Type B pancreatic cell (in vitro differentiated cells): ENCODE measurements around the gene RNF2. TPM values are rescaled to one million over a fixed set of nuclear protein-coding genes. Genes with fewer than 3 reads are reported as not detected.
"Not testable (repeated sequence)": the region's sequence is repeated elsewhere in the genome, so short reads cannot be mapped to it uniquely, and the experiment has no call there.

ENCODE experiments used
- DNase-seq: peaks from one replicate; pipeline ENCODE4 v3.0.0; 2021; ENCODE audit warnings: mixed read lengths; ENCODE audit not compliant: unreplicated experiment; ENCODE audit errors: extremely low spot score
- H3K27ac Mint-ChIP-seq: 2 replicates; pipeline ENCODE4 v1.8.0; 2021; ENCODE audit warnings: mild to moderate bottlenecking, mixed read lengths
- H3K27me3 Mint-ChIP-seq: 2 replicates; pipeline ENCODE4 v1.8.0; 2021; ENCODE audit warnings: mixed read lengths
- H3K36me3 Mint-ChIP-seq: 2 replicates; pipeline ENCODE4 v1.8.0; 2021; ENCODE audit warnings: mixed read lengths
- H3K4me1 Mint-ChIP-seq: one replicate; pipeline ENCODE4 v1.8.0; 2021; ENCODE audit warnings: mixed read lengths; ENCODE audit not compliant: unreplicated experiment
- H3K4me3 Mint-ChIP-seq: 2 replicates; pipeline ENCODE4 v1.8.0; 2021; ENCODE audit warnings: mild to moderate bottlenecking, mixed read lengths
- H3K9me3 Mint-ChIP-seq: 2 replicates; pipeline ENCODE4 v1.8.0; 2021; ENCODE audit warnings: mixed read lengths
- total RNA-seq: library from RNA; stranded (reverse); gene quantifications from 2 replicates; pipeline ENCODE4 v1.2.1, GENCODE V29; 2021; ENCODE audit warnings: low replicate concordance
- TF ChIP-seq, protein P1 (sequence below): fragments of 200-600 bp; sonication (generic); conservative IDR thresholded peaks from 2 replicates; pipeline ENCODE4 v1.5.0; 2021; ENCODE audit warnings: antibody characterized with exemption, mild to moderate bottlenecking

RNF2 gene
- total RNA-seq, 1 donor from 2014 or later: 31.0 TPM

DNA sequence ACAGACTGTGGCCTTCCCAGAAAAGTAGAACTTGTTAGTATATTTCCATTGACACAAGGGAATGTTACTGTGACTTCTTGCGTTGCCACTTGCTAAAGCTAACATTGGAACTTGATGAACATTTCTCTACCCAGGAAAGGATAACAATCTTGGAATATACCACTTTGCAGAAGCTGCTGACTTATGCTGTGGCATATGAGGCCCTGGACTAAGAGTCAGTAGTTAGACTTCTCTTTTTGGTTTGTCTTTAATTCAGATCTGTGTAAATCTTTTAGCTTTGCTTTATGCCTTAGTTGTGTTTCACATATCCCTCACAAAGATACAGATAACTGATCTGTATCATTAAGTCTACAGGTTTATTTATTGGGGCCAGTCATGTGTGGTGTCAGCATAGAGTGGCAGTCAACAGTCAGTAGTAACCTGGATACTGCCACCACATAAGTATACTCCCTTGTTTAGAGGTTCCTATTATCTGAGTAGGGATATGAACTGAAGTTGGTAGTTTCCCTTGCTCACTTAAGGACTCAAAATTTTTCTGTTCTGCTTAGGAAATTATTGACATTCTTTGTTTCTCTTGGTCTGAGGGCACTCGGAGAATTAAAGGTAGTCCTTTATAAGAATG lies 14.7 kb downstream of the RNF2 start:
- peaks cover 29% of the 10 kb centered on the region for H3K36me3 Mint-ChIP-seq
- no peaks in the 10 kb centered on the region for H3K27me3 Mint-ChIP-seq
- peaks cover 7% of the 10 kb centered on the region for H3K4me1 Mint-ChIP-seq
- DNase-seq: no peak
- TF ChIP-seq, protein P1, sequence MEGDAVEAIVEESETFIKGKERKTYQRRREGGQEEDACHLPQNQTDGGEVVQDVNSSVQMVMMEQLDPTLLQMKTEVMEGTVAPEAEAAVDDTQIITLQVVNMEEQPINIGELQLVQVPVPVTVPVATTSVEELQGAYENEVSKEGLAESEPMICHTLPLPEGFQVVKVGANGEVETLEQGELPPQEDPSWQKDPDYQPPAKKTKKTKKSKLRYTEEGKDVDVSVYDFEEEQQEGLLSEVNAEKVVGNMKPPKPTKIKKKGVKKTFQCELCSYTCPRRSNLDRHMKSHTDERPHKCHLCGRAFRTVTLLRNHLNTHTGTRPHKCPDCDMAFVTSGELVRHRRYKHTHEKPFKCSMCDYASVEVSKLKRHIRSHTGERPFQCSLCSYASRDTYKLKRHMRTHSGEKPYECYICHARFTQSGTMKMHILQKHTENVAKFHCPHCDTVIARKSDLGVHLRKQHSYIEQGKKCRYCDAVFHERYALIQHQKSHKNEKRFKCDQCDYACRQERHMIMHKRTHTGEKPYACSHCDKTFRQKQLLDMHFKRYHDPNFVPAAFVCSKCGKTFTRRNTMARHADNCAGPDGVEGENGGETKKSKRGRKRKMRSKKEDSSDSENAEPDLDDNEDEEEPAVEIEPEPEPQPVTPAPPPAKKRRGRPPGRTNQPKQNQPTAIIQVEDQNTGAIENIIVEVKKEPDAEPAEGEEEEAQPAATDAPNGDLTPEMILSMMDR: no peak
- H3K9me3 Mint-ChIP-seq: peaks cover 11% of the 10 kb centered on the region
- no peak overlapping the region for H3K27ac Mint-ChIP-seq
- H3K4me3 Mint-ChIP-seq: no peak overlapping the region

DNA sequence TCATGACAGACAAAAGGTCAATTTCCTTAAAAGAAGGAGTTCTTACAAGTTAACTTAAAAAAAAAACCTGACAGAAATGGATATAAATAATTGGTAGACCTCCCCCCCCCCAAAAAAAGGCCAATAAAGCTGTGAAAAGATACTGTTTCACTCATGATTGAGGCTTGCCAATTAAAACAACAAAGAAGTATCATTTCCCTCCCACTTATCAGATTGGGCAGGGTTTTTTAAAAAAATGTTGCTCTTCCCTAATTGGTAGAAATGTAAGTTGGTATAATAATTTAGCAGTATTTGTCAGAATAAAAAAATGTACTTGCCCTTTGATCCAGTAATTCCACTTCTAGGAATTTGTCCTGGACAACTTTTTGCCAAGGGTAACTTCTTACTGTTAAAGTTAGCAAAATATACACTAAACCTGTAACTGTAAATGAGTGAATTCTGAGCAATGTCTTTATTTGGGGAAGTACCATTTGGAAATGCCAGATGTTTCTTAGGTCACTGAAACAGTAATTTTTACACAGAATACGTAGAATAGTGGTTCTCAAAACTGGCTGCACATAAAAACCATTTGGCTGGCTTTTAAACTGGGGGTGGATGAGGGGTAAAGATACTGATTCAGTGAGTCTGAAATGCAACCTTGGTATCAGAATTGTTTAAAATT lies 17.5 kb downstream of the RNF2 start:
- no peak for DNase-seq
- H3K36me3 Mint-ChIP-seq: peaks cover 43% of the 10 kb centered on the region
- H3K9me3 Mint-ChIP-seq: peaks cover 11% of the 10 kb centered on the region
- H3K4me1 Mint-ChIP-seq: peaks cover 16% of the 10 kb centered on the region
- no peak overlapping the region for H3K4me3 Mint-ChIP-seq
- H3K27me3 Mint-ChIP-seq: no peaks in the 10 kb centered on the region
- TF ChIP-seq, protein P1: no peak
- no peak overlapping the region for H3K27ac Mint-ChIP-seq

DNA sequence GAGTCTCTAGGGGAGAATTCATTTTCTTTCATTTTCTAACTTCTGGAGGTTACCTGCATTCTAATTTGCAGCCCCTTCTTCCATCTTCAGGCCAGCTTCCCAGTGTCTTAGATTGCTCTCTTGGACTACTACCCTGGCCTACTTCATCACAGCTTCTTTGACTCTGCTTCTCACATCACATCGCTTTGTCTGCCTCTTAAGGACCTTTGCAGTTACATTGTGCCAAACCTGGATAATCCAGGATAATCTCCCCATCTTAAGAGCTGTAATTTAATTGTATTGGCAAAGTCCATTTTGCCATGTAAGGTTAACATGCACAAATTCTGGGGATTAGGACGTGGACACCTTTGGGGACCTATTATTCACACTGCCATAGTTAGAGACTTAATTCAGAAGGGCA lies 18.4 kb downstream of the RNF2 start:
- H3K27ac Mint-ChIP-seq: no peak overlapping the region
- no peaks in the 10 kb centered on the region for H3K27me3 Mint-ChIP-seq
- TF ChIP-seq, protein P1: no peak
- peaks cover 11% of the 10 kb centered on the region for H3K9me3 Mint-ChIP-seq
- H3K4me1 Mint-ChIP-seq: peaks cover 16% of the 10 kb centered on the region
- no peak for DNase-seq
- no peak overlapping the region for H3K4me3 Mint-ChIP-seq
- peaks cover 49% of the 10 kb centered on the region for H3K36me3 Mint-ChIP-seq

DNA sequence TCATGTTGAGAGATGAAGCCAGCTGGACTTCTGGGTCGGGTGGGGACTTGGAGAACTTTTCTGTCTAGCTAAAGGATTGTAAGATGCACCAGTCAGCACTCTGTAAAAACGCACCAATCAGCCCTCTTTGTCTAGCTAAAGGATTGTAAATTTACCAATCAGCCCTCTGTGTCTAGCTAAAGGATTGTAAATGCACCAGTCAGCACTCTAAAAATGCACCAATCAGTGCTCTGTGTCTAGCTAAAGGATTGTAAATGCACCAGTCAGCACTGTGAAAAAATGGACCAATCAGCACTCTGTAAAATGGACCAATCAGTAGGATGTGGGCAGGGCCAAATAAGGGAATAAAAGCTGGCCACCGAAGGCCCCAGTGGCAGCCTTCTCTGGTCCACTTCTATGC lies 19.6 kb downstream of the RNF2 start:
- not testable (repeated sequence) for H3K27me3 Mint-ChIP-seq
- H3K9me3 Mint-ChIP-seq: peaks cover 11% of the 10 kb centered on the region
- H3K4me1 Mint-ChIP-seq: peaks cover 12% of the 10 kb centered on the region

DNA sequence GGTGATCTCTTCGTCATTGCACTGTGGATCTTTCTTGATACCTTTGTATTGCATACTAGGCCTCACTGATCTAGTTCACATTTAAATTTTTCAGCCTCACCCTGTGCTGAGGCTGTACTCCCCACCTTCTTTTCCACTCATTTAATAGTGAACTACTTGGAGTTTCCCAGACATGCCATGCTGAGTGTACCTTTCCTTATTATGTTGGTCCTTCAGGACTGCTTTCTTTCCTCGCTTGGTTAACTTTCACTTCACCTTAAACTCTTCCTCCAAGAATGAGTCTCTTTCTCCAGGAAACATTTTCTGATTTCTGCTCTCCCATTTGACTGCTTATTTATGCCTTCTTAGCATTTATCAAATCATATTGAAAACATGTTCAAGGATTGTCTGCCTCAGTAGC lies 20.8 kb downstream of the RNF2 start:
- Mint-ChIP-seq H3K36me3 (peaks cover 45% of the 10 kb centered on the region), H3K4me1 (peaks cover 12% of the 10 kb centered on the region), H3K4me3 (no peak overlapping the region), H3K27me3 (no peaks in the 10 kb centered on the region), H3K9me3 (peaks cover 7% of the 10 kb centered on the region), H3K27ac (no peak overlapping the region)
- TF ChIP-seq, protein P1: no peak
- no peak for DNase-seq

More for the DNA sequence above, 19.6 kb downstream of the RNF2 start:
- not testable (repeated sequence) for H3K27ac Mint-ChIP-seq, DNase-seq, H3K4me3 Mint-ChIP-seq
- peaks cover 46% of the 10 kb centered on the region for H3K36me3 Mint-ChIP-seq

DNA sequence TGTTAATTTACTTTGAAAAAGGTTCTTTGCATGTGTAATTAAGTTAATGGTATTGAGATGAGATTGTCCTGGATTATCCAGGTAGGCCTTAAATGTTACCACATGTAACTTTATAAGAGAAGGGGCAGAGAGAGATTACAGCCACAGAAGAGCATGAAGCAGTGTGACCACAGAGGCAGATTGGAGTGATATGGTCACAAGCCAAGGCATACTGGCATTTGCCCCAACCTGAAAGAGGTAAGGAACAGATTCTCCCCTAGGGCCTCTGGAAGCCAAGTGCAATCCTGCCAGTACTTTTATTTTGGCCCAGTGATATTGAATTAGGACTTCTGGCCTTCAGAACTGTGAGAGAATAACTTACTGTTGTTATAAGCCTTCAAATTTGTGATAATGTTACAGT lies 23.0 kb downstream of the RNF2 start:
- TF ChIP-seq, protein P1: no peak
- DNase-seq: no peak
- H3K4me1 Mint-ChIP-seq: peaks cover 9% of the 10 kb centered on the region
- H3K4me3 Mint-ChIP-seq: no peak overlapping the region
- peaks cover 42% of the 10 kb centered on the region for H3K36me3 Mint-ChIP-seq
- H3K9me3 Mint-ChIP-seq: no peaks in the 10 kb centered on the region
- no peaks in the 10 kb centered on the region for H3K27me3 Mint-ChIP-seq
- H3K27ac Mint-ChIP-seq: no peak overlapping the region
